HG03558 (cell line): ENCODE data around the gene TXLNA.

Experiments
- ATAC-seq: cut with Tn5 transposase; IDR thresholded peaks from one replicate; pipeline ENCODE4 v1.9.1; 2021; ENCODE audit warnings: moderate number of reproducible peaks; ENCODE audit not compliant: unreplicated experiment; ENCODE audit errors: extremely low read depth

The TXLNA gene

DNA sequence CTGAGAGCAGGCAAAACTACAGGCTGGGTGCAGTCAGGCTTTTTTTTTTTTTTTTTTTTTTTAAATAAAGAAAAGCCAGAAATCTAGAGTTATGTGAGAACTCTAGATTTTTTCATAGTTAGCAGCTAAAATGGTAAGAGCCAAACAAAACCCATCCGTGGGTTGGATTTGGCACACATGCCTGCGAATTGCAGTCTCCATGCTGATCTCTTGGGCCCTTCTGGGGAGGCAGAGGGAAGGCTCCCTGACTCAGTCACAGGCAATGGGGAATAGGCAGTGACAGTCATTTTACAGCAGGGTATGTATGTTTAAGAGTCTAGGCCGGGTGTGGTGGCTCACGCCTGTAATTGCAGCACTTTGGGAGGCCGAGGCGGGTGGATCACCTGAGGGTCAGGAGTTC is 2.6 kb downstream of the TXLNA start:
- ATAC-seq = no peak

DNA sequence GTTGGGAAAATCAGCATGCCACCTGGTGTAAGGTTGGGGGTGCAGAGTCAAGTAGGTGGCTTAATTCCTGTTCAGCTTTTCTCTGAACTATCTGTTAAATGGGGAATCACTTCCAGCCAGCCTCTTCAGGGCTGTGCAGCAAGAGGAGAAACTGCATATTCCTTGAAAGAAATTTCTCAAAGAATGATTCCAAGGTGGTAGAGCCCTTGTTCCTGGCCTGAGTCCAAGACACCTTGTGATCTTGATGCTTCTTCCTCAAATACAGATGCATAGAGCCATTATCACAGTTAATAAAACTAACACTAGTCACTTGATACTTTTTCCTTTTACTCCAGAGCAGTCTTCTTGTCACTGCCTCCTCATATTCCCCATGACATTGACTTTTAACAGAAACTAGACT is 5.2 kb downstream of the TXLNA start:
- ATAC-seq = no peak

DNA sequence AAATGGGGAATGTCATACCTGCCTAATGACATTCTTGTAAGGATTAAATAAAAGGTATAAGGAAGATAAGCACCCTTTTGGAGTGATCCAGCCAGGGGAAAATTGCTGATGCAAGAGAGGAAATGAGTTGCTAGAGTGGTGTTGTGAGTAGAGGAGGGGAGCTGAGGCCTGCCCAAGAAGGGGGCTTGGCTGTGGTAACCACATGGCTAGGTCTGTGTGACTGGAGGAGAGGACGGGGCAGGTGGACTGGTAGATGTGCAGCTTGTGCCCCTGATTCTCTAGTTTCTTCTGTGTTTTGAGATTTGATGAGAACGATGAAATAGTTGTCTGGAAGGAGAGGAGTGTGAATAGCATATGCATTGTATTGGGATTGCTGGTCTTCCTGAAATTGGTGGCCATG is 6.6 kb downstream of the TXLNA start:
- ATAC-seq = no peak

DNA sequence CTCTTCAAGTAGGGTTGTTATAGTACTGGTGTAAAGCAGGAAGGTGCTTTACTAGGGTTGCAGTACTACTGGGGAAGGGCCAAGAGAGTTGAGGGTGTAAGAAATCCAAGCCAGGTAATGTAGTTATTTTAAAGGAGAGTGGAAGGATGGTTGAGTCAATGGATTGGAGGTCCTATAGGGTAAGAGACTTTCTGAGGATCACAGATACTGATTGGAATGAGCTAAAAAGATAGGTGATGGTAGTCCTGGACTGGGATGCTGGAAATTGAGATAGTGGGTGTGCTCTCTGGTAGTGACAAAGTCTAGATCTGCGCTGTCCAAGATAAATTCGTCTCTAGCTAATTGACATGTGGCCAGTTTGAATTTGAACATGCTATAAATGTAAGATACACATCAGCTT is 7.0 kb downstream of the TXLNA start:
- ATAC-seq = no peak

DNA sequence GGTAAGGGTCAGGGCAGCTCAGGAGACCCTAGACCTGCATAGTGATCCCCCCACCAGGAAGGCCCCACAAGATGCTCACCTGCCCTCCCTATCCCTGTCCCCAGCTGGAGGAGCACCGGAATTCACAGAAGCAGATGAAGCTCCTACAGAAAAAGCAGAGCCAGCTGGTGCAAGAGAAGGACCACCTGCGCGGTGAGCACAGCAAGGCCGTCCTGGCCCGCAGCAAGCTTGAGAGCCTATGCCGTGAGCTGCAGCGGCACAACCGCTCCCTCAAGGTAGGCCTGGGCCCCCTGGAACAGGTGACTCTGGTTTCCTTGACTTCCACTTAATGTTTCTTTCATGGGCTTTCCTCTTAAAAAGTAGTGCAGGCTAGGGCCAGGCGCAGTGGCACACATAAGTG is 8.4 kb downstream of the TXLNA start:
- no peak for ATAC-seq

DNA sequence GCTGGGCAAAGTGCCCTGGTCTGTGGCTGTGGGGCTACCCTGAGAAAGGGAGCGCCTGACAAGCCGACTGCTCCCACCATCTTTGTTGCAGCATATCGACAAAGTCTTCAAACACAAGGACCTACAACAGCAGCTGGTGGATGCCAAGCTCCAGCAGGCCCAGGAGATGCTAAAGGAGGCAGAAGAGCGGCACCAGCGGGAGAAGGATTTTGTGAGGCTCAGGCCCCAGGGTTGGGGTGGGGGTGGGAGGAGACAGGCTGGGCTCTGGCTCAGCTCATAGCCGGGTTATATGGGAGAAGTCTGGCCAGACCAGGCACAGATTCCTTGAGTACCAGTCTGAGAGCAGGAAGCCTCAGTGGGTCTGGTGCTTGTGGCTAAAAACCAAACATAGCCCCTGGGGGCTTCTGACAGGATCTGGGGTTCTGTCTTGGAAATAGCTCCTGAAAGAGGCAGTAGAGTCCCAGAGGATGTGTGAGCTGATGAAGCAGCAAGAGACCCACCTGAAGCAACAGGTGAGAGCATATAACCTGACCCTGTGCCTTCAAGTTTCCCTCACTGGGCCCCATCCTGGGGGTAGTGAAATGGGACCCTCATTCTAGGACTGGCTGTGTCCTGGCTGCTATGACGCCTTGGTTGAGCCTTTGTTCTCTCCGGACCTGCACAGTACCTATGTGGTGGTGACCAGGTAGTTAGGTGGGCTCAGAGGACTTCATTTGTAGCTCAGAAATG is 12.9 kb downstream of the TXLNA start:
- ATAC-seq = no peak

DNA sequence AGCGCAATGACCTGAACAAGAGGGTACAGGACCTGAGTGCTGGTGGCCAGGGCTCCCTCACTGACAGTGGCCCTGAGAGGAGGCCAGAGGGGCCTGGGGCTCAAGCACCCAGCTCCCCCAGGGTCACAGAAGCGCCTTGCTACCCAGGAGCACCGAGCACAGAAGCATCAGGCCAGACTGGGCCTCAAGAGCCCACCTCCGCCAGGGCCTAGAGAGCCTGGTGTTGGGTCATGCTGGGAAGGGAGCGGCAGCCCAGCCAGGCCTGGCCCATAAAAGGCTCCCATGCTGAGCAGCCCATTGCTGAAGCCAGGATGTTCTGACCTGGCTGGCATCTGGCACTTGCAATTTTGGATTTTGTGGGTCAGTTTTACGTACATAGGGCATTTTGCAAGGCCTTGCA is 15.5 kb downstream of the TXLNA start:
- ATAC-seq = no peak

DNA sequence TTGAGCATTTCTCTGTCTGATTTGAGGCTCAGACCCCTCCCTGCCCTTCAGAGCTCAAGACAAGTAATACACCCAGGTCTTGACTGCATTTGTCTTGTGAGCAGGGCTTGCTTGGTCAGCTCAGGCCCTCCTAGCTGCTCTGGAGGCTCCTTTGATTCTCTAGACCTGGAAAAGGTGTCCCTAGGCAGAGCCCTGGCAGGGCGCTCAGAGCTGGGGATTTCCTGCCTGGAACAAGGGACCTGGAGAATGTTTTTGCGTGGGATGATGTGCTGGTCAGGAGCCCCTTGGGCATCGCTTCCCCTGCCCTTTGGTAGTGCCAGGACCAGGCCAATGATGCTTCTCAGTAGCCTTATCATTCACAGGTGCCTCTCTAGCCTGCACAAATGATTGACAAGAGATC is 16.1 kb downstream of the TXLNA start:
- ATAC-seq = no peak

DNA sequence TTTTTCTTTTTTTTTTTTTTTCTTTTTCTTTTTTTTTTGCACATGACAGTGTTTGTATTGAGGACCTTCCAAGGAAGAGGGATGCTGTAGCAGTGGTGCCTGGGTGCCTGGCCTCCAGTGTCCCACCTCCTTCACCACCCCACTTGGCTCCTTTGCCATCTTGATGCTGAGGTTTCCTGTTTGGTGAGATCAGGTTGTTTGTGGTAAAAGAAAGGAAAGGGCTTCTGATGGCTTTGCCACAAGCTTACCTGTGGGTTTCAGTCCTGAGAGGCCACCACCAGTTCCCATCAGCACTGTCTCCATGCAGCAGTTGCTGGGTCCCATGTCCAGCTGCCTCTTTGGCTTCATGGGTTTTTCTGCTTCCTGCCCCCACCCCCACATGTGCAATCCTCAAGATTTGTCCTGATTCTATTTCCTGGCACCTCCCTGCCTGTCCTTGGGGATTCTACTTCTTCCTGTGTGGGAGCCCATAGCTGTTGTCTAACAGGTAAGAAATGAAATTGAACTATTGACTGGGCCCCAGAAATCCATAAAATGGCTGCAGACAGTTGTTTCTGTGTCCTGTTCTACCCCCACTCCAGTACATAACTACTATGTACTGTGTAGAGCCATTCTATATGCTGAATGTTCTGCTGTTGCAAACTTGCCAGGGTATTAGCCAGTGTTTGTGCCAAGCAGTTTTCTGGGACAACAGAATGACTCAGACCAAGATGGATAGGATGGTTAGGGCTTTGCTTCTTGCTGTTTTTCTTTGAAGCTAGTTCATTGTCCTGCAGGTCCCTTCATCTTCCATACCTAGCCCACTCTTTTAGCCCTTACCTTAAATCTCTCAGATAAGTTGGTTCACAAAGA is 16.7 kb downstream of the TXLNA start:
- no peak for ATAC-seq

DNA sequence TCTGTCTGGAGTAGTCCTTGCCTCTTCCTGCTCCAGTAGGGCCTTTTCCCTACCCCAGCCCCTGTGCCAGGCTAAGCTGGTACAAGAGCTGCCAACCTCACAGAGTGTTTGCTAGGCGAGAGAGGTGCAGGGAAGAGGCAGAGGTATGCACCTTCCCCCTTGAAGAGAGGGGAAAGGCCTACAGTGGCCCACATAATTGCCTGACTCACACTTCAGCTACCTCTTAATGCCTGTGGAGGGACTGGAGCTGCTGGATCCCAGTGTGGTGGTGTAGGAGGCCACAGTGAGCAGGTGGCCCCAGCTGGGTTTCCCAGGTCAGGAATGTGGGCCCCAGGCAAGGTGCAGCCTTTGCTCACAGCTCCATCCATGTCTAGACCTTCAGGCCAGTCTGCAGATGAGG is 17.6 kb downstream of the TXLNA start:
- no peak for ATAC-seq

DNA sequence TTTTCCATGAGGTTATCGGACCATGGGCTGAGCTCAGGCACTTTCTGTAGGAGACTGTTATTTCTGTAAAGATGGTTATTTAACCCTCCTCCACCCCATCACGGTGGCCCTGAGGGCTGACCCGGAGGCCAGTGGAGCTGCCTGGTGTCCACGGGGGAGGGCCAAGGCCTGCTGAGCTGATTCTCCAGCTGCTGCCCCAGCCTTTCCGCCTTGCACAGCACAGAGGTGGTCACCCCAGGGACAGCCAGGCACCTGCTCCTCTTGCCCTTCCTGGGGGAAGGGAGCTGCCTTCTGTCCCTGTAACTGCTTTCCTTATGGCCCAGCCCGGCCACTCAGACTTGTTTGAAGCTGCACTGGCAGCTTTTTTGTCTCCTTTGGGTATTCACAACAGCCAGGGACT is 18.4 kb downstream of the TXLNA start:
- ATAC-seq = no peak

DNA sequence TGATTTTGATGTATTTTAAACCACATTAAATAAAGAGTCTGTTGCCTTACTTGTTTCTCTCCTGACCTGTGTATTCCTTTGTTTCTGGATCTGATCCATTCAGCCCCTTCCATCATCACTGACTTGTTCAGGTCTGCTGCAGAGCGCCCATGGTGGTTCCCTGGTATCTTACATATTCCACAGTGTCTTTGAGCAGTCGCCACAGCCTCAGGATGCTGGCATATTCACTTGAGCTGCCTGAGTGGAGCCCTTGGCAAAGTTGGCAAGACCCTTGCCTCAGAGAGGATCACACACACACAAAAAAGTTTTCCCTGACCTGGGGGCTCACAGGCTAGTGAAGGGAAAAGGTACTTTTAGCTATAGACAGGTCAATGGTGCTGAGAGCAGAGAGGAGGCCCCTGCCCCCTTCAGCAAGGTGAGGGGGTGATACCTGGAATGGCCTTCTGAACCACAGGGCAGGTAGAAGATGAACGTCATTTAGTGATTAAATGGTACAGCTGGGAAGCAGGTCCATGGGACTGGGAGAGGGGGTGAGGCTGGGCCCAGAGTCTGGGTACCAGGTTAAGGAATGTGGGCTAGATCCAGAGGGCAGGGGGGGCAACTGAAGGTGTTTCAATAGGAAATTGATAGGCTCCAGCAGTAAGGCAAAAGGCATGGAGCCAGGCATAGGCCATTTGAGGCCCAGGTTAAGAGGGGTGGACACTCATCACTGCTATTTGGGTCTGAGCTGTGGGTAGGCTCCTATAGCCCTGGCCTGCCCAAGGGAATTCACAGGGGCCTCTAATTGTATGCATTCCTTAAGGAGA is 19.0 kb downstream of the TXLNA start:
- no peak for ATAC-seq

DNA sequence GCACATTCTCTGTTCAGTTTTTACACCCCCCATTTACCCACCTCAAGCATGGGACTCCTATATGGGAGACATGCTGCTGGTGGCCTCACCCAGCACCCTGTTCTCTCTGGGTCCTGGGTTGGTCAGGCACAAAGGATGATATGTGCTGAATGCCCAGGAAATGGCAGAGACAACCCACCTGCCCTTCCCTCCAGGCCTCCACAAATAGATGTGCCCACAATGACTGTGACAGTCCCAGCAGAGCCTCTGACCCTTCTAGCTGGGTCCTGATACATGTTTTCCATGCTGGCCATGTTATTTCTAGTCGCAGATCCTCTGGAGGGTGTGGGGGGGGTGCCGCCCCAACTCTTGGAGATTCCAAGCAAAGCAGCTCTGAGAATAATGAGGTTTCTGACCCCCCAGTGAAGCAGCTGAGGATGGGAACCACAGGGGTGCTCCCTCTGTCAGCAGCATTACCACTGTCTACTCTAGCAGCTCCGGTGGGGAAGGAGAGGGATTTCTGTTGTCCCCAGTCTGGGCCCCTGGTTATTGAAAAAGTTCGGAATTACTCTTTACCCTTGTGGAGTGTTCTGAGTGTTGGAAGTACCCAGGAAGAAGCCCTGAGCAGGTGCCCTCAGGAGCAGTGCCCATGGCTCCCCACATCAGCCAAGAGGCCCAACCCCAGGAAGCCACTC is 19.7 kb downstream of the TXLNA start:
- no peak for ATAC-seq

DNA sequence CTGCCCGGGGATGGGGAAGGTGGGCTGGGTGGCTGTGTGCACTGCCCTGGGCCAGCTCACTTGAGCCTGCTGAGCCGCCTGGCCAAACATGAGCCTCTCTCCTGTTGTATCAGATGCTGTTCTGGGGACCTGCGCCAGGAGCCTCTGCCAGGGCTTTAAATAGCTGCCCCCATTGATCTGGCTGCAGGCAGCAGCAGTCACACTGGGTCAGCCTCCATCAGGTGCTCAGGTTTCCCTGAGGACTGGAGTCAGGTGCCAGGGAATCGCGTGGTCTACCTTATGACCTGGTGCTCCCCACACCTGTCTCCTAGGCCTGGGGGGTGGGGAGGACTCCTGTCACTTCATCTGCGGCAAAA is 20.2 kb downstream of the TXLNA start:
- ATAC-seq = no peak

DNA sequence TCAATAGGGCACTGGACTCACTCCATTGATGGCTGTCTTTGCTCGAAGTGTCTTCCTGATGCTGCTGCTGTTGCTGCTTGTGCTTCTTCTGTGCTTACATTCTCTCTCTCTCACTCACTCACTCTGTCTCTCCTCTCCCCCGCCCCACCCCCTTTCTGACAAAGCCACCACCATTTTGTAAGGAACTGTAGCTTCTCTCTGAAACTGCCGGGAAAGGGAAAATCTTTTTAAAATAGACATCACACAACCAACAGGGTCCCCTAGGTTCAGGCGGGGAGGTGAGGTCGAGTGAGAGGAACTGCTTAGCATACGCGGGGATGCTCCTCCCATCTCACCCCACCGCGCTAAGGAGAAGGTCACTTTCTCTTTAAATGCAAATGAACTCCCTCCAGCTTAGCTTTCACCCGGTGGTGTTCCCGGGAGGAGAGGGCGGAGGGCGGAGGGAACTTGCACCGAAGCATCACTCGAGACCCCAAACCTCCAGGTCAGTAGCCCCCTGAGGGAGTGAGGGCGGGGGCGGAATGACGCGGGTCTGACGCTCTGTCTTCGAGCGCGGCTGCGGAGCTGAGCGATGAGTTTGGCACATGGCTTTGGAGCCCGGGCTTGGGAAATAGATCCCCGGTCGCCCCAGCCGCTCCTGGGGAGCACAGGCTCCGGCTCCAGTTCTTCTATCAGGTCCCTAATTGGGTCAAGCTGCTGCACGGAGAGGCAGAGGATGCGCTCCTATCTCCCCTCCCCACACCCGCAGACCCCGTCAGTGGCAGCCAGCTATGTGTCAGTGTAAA is 20.9 kb downstream of the TXLNA start, which contains the start of gene CCDC28B:
CCDC28B (plus strand) TSS at position 370 of the 785 bp plus-strand sequence. CDS start 1,341 bp downstream, outside the sequence.
- no peak for ATAC-seq

DNA sequence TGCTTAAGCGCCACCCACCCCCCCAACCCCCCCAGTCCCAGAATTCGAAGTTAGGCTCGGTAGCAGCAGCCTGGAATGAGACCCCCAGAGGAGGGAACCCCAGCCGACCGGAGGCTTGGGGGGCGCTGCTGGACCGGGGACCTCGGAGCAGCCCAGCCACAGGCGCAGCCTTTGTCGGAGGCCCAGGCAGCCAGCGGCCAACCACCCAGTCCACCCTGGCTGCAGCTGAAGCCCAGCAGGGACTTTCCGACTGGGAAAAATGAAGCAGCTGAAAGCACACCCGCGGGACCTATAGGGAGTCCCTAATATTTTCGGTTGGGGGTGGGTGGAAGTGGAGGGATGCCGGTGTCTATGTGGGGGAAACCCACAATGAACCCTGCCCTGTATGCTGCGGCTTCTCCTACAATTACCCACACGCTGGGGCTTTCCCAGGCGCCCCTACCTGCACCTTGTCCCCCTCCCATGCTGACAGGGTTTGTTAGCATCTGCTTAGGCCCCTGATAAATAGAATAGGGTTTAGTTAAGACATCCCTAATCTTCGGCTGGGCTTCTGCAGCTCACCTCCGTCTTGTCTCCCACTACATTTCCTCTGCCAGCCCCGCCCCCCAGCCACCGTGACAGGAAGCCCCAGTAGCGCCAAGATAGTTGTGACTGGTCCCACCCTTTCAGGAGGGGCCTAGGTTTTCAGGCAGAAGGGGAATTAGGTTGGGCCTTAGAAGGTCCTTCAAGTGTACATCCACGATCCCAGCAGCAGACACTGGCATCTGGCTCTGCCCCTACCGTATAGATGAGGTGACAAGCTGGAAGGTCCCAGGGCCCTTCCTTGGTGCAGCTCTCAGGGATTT is 21.8 kb downstream of the TXLNA start:
- ATAC-seq = no peak

DNA sequence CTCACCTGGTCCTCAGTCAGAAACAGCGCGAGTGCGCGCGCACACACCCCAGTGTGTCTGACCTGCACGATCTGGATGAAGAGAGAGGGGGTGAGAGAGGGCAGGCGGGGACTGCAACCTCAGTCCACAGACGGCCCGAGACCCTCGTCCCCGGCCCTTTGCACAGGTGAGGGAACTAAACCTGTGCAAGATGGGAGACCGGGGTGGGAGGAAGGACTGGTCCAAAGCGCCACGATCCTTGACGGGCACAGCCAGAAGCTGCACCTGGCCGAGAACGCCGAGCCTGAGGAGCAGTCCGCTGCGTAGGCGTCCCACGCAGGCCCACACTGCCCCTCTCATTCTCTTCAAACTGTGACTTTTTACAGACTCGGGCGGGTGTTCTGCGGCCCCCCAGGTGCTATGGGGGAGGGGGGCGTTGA is 25.5 kb downstream of the TXLNA start:
- ATAC-seq = no peak

DNA sequence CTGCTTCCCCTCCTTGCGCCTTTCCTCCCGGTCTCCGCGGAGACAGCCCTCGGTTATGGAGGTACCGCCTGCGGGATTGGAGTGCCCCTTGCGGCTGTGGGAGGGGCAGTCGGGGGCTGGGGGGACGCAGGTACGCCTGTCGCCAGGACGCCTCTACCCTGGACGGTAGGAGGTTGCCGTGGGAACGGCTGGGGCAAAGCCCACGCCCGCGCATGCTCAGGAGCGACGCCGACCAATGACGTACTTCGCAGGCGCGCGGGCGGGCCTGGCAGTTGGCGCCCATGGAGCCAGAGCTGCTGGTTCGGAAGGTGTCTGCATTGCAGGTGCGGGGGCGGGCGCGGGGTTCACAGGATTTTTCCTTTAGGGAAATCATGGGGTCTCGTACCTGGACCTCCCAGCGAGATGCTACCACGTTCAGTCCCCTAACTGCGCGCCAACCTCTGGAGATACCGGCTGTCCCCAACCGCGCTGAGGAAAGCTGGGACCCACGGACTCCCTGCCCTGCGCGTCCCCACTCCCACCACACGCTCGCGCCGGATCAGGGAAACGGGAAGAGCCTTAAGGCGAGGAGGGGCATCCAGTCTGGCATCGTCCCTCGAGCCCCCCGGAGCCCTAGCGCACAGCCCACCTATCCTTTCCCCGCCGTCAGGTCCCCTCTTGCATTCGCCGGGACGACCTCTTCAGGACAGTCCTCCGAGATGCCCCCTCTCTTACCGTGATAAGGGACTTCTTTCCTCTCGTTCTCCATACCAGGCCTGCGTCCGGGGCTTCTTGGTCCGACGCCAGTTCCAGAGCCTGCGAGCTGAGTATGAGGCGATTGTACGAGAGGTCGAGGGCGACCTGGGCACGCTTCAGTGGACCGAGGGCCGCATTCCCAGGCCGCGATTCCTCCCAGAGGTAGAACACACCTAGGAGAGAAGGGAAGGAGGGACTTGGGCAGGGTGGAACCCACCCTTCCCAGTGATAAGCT is 26.2 kb downstream of the TXLNA start, which contains the start of gene IQCC:
IQCC (plus strand) TSS at position 271 of the 970 bp plus-strand sequence; CDS start at position 282, 11 bp downstream.
- ATAC-seq = no peak
